Measurements from ENCODE around the gene HLA-C.

The HLA-C gene

GRCh38 chr6:31222496-31222895 is 49.4 kb downstream of the HLA-C start:
- peaks cover 0 to 2% (median 0%) of the 10 kb centered on the region in 5 experiments for H3K9me3 ChIP-seq (ENCODE audit: control extremely low read depth in 1 of 5, control insufficient read depth in 4 of 5, insufficient read depth in 2 of 5, low read depth in 1 of 5, low read length in 4 of 5)
- no peaks in the 10 kb centered on the region for H3K27me3 ChIP-seq (replicated peaks in 2 of 5; ENCODE audit: control insufficient read depth in 4 of 5, insufficient read depth in 5 of 5, low read length in 4 of 5)
- H3K4me3 ChIP-seq (ENCODE audit: control insufficient read depth in 1 of 7, extremely low read depth in 1 of 7, insufficient read depth in 4 of 7, low read depth in 2 of 7, low read length in 6 of 7): no peak overlapping the region
- CTCF ChIA-PET: interaction anchor here (1.2 kb wide), 1 partner anchor 25 kb away, joined by 4 read pairs; no protein-coding TSS in a partner anchor
- POLR2A ChIA-PET: interaction anchor here (0.7 kb wide), 1 partner anchor 38 kb away, joined by 3 read pairs; no protein-coding TSS in a partner anchor
- H3K4me1 ChIP-seq (ENCODE audit: control extremely low read depth in 1 of 4, control insufficient read depth in 4 of 4, insufficient read depth in 4 of 4, low read length in 3 of 4): peaks cover 0 to 4% (median 2%) of the 10 kb centered on the region in 4 experiments
- no peak overlapping the region for H3K27ac ChIP-seq (ENCODE audit: insufficient read depth in 1 of 2, low read depth in 1 of 2, low read length in 2 of 2, poor library complexity in 1 of 2, severe bottlenecking in 2 of 2)
- DNase-seq: no peak
- no peaks in the 10 kb centered on the region for H3K36me3 ChIP-seq (ENCODE audit: control insufficient read depth in 4 of 4, insufficient read depth in 4 of 4, low read length in 3 of 4)

All from common myeloid progenitor, CD34-positive (primary cell).